Motor neuron (in vitro differentiated cells): Measurements from ENCODE around the gene RPP25L. TPM values are rescaled to one million over a fixed set of nuclear protein-coding genes. Genes with fewer than 3 reads are reported as not detected.

Experiments
- ATAC-seq, 8 experiments: fragments of 200-7000 bp; cut with Tn5 transposase; replicated peaks in 6 of 8; 2 replicates each; pipeline ENCODE4 v1.8.0; 2021; ENCODE audit warnings: mild to moderate bottlenecking in 8 of 8, moderate library complexity in 8 of 8
- H3K27ac ChIP-seq, 2 donors: fragments of 250-450 bp; sonication (Bioruptor Pico); 2 replicates each; pipeline ENCODE4 v1.9.0; 2021; ENCODE audit warnings: antibody characterized with exemption in 2 of 2, mild to moderate bottlenecking in 2 of 2, moderate library complexity in 1 of 2
- H3K4me1 ChIP-seq, 2 donors: fragments of 250-450 bp; sonication (Bioruptor Pico); replicated peaks in 1 of 2; 2 replicates each; pipeline ENCODE4 v1.6.1; 2021; ENCODE audit warnings: antibody characterized with exemption in 2 of 2, mild to moderate bottlenecking in 2 of 2, moderate library complexity in 1 of 2
- H3K4me3 ChIP-seq, 5 donors: fragments of 250-450 bp; sonication (Bioruptor Pico); 2 replicates each; pipeline ENCODE4 v1.9.0; 2021; ENCODE audit warnings: antibody characterized with exemption in 5 of 5, mild to moderate bottlenecking in 5 of 5, moderate library complexity in 4 of 5
- WGBS, 10 experiments: fragments of 450-650 bp; shearing (Covaris generic); methylation state at CpG; one replicate each; pipeline ENCODE4 v1.0.0; 2022; 5-methylcytosine and 5-hydroxymethylcytosine counted together
- in situ Hi-C, 9 experiments: fragments of 400-800 bp; cut with MboI; loops; one replicate each; pipeline ENCODE4 v1.15.0; 2021; ENCODE audit warnings: low sequenced_read_pairs in 9 of 9, low pct_unique_long_range_greater_than_20kb in 2 of 9; ENCODE audit not compliant: unreplicated experiment in 9 of 9
- total RNA-seq, 8 experiments: library from RNA; unstranded; fragments of 300-600 nt; gene quantifications; 2 replicates each; pipeline versions ENCODE4 v1.2.3 to v1.2.4, GENCODE V29; 2022

Gene RPP25L
- total RNA-seq, 8 experiments from 2014 or later, result 17.4 to 64.0 (median 24.0) TPM

DNA sequence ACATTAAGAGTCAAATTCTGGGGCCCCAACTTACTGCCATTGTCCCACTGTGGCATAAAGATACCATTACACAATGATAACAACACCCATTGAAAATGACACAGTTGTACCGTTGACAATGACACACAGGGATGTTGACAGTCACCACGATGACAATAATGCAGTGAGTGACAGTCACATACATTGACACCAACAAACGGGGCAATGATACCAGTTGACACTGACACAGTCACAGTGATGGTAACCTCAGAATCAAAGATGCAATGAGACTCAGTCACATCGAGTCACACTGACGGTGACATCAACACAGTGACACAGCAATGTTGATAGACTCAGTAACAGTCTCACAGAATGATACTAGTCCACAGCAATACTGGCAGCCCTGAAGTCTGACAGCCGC lies 39.3 kb downstream of the RPP25L start:
- in situ Hi-C loops, result no loop called here
- H3K4me3 ChIP-seq, result no peak overlapping the region
- no peak for ATAC-seq
- peaks cover 98 to 100% of the 10 kb centered on the region in 2 donors for H3K4me1 ChIP-seq
- 45 to 100% (median 81%) methylated on average over 1 to 6 of the region's 6 CpGs; no CpG with 5 or more reads in 2 of the 10 experiments for WGBS, 10 experiments
- H3K27ac ChIP-seq, result no peak overlapping the region

DNA sequence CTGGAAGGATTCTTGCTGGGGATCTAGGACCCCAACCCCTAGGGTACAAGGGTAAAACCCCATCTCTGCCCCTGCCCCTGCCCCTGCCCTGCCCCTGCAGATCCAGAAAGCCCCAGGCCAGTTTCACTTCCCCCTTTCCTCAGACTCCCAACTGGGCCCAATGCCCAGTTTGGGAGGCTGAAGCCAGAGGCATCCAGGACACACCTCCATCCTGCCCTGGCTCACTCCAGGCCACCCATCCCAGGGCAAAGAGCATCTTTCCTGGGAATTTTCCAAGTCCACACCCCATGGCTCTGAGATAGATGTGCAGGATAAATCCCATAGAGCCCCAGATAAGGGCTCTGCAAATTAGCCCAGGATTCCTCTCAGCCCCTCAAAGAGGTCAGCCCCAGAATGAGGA lies 39.8 kb downstream of the RPP25L start:
- in situ Hi-C loops, result no loop called here
- Histone ChIP-seq H3K4me1 (peaks cover 98 to 100% of the 10 kb centered on the region in 2 donors), H3K27ac (peak overlapping the region in 1 of 2 donors; percentile 64), H3K4me3 (no peak overlapping the region)
- ATAC-seq, result no peak

DNA sequence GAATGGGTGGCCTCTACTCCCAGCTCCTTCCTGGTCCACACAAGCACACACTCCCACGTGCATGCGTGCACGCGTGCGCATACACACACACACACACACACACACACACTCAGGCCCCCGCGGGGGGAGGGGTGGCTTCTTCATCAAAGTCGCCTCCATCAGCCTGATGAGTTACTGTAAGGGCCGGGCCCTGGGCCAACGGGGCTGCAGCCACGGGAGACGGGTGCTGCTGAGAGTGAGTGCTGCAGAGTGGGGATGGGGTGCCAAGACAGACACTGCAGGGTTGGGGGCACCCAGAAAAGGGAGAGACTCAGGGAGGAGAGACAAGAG lies 40.5 kb downstream of the RPP25L start:
- ATAC-seq, result peak in 4 of 8 experiments; percentile 6 to 44 (median 16)
- WGBS, 10 experiments, result 50% methylated on average over 4 of the region's 12 CpGs; no CpG with 5 or more reads in 9 of the 10 experiments
- in situ Hi-C loops, result no loop called here
- Histone ChIP-seq H3K4me1 (peaks cover 98 to 100% of the 10 kb centered on the region in 2 donors), H3K27ac (peak overlapping the region; percentile 42 to 64), H3K4me3 (no peak overlapping the region)

DNA sequence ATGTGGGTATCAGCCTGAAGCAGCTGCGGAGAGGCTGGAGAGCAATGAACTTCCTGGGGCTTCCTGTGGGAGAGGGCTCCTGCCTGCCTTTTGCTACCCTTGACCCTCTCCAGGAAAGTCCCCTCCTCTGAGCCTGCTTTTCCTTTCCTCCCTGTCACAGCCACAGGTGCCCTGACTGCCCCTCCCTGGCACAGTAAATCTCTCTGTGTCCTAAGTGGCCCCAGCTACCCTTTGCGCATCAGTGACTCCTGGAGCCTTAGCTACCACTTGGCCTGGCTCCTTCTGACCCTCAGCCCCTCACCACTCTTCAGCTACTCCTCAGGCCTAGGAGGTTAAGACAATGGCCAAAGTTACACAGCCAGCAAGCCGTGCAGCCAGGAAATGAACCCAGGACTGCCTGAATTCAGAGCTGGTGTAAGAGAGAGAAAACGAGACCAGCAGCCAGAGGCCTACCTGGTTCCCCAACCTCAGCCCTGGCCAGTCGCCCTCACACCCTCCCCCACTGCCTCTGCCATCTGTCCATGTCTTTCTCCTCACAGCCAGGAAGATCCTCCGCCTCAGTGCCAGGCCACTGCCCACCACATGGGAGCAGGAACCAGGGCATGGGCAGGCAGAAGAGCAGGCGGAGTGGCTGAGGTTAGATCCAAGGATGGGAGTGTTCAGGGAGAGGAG lies 41.0 kb downstream of the RPP25L start:
- WGBS, 10 experiments, result 25 to 100% (median 71%) methylated on average over 1 to 4 of the region's 7 CpGs; no CpG with 5 or more reads in 3 of the 10 experiments
- peaks cover 96 to 100% of the 10 kb centered on the region in 2 donors for H3K4me1 ChIP-seq
- H3K27ac ChIP-seq, result peak overlapping the region; percentile 42 to 64
- ATAC-seq, result peak in 1 of 8 experiments; percentile 5
- no peak overlapping the region for H3K4me3 ChIP-seq
- in situ Hi-C loops, result no loop called here

DNA sequence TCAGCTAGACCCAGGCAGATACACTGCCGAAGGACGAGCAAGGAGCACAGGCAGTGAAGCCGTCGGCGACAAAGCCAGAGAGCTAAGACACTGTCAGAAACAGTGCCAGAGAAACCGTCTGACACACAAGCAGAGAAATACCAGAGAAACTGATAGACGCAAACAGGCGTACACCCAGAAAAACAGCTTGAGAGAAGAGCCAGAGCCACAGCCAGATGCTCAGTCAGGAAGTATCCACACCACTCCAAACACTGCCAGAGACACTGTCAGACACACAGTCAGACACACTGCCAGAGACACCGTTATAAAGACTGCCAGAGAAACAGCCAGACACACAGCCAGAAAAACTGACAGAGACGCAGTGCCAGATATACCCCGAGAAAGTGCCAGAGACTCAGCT lies 41.5 kb downstream of the RPP25L start:
- in situ Hi-C loops, result no loop called here
- peaks cover 93 to 100% of the 10 kb centered on the region in 2 donors for H3K4me1 ChIP-seq
- 7 to 90% (median 72%) methylated on average over 2 to 5 of the region's 11 CpGs; no CpG with 5 or more reads in 2 of the 10 experiments for WGBS, 10 experiments
- peak in 1 of 8 experiments; percentile 18 for ATAC-seq
- peak overlapping the region; percentile 23 to 64 for H3K27ac ChIP-seq
- H3K4me3 ChIP-seq, result no peak overlapping the region

DNA sequence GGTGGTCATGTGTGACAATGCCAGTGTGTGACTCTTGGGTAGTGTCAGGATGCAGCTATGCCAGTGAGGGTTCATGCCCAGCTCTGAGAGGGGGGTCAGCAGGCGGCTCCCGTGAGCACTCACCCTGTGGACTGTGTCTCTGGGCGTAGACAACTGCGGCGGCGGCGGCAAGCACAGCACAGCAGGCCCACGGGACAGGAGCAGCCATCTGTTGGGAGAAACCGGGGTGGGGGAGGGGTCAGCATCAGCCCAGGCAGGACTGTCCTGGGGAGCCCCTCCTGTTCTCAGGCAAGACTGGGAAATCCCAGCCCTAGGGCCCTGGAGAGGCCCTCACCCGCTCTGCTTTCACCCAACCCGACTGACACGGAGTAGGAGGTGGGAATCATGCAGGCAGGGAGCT lies 43.1 kb downstream of the RPP25L start:
- Histone ChIP-seq H3K4me1 (peaks cover 79 to 86% of the 10 kb centered on the region in 2 donors), H3K4me3 (no peak overlapping the region), H3K27ac (peak overlapping the region; percentile 40 to 66)
- in situ Hi-C loops, result no loop called here
- ATAC-seq, result peak in 5 of 8 experiments; percentile 39 to 78 (median 64)
- WGBS, 10 experiments, result 63 to 100% (median 76%) methylated on average over 1 to 8 of the region's 12 CpGs; no CpG with 5 or more reads in 3 of the 10 experiments

DNA sequence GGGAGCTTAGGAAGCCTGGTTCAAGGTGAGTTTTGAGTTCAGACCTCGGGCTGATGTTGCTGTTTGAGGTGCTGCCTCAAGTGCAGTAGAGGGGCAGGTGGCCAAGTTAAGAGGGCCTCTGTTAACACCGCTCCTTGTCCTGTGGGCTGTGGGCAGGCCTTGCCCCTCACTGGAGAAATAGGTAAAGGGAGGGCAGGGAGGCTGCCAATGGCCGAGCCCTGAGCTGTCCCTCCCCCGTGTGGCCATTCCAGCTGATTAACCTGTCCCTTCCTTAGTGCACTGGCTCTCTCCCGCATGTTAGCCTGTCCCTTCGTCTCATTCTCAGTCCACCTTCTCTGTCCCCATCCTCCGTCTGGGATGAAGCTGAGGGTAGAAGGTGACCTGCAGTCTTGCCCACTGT lies 43.8 kb downstream of the RPP25L start:
- in situ Hi-C loops, result no loop called here
- H3K4me3 ChIP-seq, result no peak overlapping the region
- 78 to 83% (median 80%) methylated on average over 1 to 5 of the region's 7 CpGs; no CpG with 5 or more reads in 7 of the 10 experiments for WGBS, 10 experiments
- H3K4me1 ChIP-seq, result peaks cover 72 to 80% of the 10 kb centered on the region in 2 donors
- H3K27ac ChIP-seq, result peak overlapping the region; percentile 40 to 66
- no peak for ATAC-seq

DNA sequence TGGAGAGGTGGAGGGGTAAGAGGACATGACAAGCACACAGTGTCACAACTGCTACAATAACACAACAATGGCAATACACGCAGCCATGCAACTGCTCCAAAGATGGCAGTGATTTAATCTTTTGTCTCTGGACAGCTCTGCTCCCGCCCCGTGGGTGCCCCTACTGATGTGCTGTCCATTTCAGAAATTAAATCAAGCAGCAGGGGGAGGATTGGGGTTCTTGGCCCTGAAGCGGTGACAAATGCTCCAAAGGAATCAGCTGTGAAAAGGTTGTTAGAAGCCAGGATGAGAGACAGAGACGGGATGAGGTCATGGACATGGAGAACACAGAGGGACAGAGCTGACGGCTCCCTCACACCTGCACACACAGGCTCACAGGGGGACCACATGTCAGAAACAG lies 44.9 kb downstream of the RPP25L start:
- H3K4me1 ChIP-seq, result peaks cover 64 to 68% of the 10 kb centered on the region in 2 donors
- H3K4me3 ChIP-seq, result no peak overlapping the region
- ATAC-seq, result peak in 5 of 8 experiments; percentile 59 to 84 (median 76)
- 0 to 71% (median 41%) methylated on average over 1 to 6 of the region's 6 CpGs; no CpG with 5 or more reads in 3 of the 10 experiments for WGBS, 10 experiments
- in situ Hi-C loops, result no loop called here
- H3K27ac ChIP-seq, result peak overlapping the region; percentile 66 to 78

DNA sequence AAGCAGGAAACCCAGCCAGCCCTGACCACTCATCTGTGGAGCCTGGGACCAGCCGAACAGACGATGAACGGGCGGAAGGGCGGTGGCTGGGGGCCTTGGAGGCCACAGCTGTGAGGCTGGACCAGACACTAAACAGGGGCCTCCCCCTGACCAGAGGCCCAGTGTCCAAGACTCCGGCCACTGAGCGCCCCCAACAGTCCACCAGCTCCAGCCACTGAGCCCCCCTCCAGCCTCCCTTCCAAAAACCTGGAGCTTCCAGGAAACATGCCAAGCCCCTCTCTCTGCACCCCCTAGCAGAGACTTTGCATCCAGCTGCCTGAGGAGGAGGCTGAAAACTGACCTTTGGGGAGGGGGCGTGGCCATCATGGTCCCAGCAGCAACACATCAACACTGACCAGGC lies 45.6 kb downstream of the RPP25L start:
- no peak for ATAC-seq
- peak overlapping the region; percentile 66 to 78 for H3K27ac ChIP-seq
- no peak overlapping the region for H3K4me3 ChIP-seq
- 60 to 100% (median 95%) methylated on average over 2 to 7 of the region's 8 CpGs; no CpG with 5 or more reads in 7 of the 10 experiments for WGBS, 10 experiments
- peaks cover 64 to 68% of the 10 kb centered on the region in 2 donors for H3K4me1 ChIP-seq
- in situ Hi-C loops, result no loop called here

DNA sequence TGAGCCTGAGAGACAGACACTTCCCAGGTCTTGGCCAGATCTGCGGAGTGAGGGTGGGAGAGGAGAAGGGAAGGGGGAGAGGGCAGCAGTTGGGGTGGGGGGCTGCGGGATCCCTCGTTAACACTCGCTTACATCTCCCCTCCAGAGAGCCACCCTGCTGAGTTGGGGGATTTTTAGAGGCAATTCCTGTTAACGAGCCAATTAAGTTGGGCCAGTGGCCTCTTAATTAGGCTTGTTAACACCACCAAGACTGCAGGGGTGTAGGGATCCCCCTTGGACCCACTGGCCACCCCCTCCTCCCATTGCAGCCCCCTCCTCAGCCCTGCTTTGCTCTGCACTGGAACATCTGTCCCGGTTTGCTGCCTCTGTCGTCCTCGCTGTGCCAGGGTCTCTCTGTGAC lies 46.0 kb downstream of the RPP25L start:
- Histone ChIP-seq H3K4me3 (no peak overlapping the region), H3K4me1 (peaks cover 64 to 68% of the 10 kb centered on the region in 2 donors), H3K27ac (peak overlapping the region; percentile 66 to 78)
- ATAC-seq, result no peak
- WGBS, 10 experiments, result no CpG with 5 or more reads among the region's 8 CpGs
- in situ Hi-C loops, result no loop called here

DNA sequence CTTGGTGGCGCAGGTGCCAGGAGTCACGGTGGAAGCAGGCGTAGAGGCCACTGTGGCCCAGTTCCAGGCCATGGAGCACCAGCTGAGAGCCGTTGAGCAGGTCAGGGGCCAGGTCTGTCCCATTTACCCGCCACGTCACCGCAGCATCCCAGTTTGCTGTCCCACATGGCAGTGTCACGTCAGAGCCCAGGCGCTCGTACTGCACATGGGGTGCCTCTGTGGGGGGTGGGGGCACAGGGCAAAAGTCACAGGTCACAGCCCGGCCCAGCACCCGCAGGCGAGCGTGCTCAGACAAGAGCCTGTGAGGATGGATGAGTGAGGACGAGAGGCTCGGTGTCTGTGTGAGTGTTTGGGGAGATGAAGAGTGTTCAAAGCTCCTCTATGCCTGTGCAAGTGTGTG lies 47.3 kb downstream of the RPP25L start:
- Histone ChIP-seq H3K4me3 (no peak overlapping the region), H3K4me1 (peaks cover 64 to 68% of the 10 kb centered on the region in 2 donors), H3K27ac (no peak overlapping the region)
- in situ Hi-C loops, result no loop called here
- no peak for ATAC-seq
- 30 to 100% (median 96%) methylated on average over 1 to 5 of the region's 16 CpGs; no CpG with 5 or more reads in 3 of the 10 experiments for WGBS, 10 experiments

DNA sequence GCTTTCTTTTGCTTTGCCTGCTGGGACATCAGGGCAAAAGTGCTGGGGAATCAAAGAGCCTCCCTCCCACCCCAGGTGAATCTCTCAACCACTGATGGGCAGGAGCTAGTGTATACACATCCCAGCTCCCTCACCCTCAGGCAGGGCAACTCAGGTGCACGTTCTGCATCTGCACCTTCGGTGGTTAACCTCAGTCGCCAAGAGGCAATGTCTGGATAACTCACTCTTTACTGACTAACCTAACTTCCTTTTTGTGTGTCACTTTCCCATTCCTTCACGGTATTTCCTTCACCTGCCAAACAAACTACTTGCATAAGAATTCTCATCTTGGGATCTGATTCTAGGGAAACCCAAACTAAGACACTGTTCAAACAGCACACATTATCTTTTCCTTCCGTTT lies 48.6 kb downstream of the RPP25L start:
- in situ Hi-C loops, result no loop called here
- Histone ChIP-seq H3K4me3 (no peak overlapping the region), H3K4me1 (peaks cover 64 to 68% of the 10 kb centered on the region in 2 donors), H3K27ac (no peak overlapping the region)
- no peak for ATAC-seq
- WGBS, 10 experiments, result 53 to 97% (median 91%) methylated on average over 1 to 5 of the region's 5 CpGs; no CpG with 5 or more reads in 1 of the 10 experiments

DNA sequence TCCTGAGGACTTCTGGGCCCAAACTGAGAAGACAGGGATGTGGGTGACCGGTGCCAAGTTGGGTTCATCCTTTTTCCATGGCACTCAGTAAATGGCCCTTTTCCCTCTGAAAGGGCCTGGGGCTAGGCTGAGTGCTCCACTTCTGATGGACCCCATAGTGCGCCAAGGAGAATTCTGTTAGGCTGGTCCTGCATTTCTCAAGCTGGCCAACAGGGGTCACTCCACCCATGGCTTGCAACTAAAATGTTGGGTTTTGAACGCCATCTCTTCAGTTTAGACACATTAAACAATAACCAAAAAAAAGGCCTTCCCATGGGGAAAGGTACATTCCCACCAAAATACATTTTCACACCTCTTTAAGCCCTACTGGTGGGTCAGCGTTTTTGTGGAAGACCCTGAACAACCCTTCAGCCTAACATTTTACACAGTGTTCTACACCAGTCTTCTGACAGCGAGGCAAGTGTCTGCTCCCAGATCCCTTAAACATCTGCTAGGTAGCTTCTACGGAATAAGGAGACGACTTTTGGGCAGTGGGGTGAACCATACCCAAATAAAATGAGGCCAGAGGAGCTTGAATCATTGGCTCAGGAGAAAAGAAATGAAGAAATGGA lies 49.7 kb downstream of the RPP25L start:
- H3K4me3 ChIP-seq, result no peak overlapping the region
- H3K27ac ChIP-seq, result no peak overlapping the region
- in situ Hi-C loops, result no loop called here
- no peak for ATAC-seq
- WGBS, 10 experiments, result 20 to 100% (median 95%) methylated on average over 1 to 5 of the region's 7 CpGs; no CpG with 5 or more reads in 2 of the 10 experiments
- peaks cover 64 to 68% of the 10 kb centered on the region in 2 donors for H3K4me1 ChIP-seq
